HG02571 (cell line): ENCODE data around the gene SUCLG2.

Experiments
- ATAC-seq: cut with Tn5 transposase; IDR thresholded peaks from one replicate; pipeline ENCODE4 v1.9.1; 2021; ENCODE audit warnings: mild to moderate bottlenecking, moderate library complexity; ENCODE audit not compliant: unreplicated experiment

SUCLG2 gene

DNA sequence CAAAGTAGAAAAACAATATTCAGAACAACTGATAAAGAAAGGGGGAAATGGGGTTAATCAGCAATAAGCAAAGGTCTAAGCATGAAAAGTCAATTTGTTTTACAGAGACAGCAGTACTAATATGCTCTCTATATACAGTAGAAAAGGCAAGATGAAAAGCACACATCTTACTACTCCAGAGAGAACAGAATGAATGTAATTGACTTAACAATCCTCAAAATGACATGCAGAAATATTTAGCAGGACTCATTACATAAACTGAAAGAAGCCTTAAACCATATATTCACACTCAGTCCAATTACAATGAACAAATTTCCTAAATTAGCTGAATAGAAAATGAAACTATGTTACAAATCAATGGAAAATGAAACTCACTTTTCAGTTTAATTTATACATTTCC is 319.8 kb downstream of the SUCLG2 start:
- no peak for ATAC-seq

DNA sequence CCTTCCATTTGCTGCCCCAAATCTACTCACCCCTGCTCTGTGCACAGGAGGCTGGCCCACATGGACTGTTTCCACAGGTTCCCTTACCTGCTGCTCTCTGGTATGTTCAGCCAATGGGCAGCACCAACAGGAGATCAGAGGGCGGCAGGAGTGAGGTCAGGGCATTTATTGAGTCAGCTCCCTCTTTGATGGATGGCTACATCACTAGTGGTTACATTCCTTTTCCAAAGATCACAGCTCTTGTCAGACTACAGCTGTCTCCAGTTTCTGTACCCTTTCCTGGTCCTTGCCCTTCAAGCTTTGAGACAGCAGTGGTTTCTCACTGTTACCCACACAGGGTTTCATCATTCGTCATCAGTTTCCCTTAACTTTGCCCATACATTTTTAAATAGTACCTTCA is 325.1 kb downstream of the SUCLG2 start:
- ATAC-seq: no peak

DNA sequence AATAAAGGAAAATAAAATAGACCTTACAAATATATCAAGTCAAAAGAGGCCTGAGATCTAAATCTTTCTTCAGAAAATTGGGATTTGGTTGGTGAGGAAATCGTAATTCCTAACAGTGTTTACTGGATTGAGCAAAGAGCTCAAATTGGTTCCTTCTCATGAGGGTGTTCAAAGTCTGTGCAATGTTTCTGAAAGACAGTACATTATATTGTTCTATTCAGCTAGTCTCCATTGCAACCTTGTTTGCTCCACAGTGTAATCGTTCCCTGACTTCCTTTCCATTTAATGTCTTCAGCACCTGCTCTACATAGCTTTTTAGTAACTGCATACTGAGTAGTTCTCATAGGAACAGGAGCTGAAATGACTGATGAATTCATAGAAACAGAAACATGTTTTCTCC is 326.8 kb downstream of the SUCLG2 start:
- ATAC-seq: no peak

DNA sequence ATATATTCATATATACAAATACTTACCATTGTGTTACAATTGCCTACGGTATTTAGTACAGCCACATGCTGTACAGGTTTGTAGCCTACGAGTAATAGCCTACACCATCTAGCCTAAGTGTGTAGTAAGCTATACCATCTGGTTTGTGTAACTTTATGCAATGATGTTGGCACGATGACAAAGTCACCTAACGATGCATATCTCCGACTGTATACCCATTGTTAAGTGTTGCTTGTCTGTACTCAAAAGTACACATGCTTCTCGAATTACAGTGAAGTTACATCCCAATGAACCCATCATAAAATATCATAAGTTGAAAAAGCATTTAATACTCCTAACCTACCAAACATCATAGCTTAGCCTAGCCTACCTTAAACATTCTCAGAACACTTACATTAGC is 329.2 kb downstream of the SUCLG2 start:
- ATAC-seq: no peak
